HG03378 (cell line): ENCODE data around the gene CDKN2B-AS1.
A peak's percentile ranks its signal among the peaks of the same experiment; 100 is the strongest.
"Not testable (repeated sequence)": the region's sequence is repeated elsewhere in the genome, so short reads cannot be mapped to it uniquely, and the experiment has no call there.

Experiments
- ATAC-seq: cut with Tn5 transposase; IDR thresholded peaks from one replicate; pipeline ENCODE4 v1.9.1; 2021; ENCODE audit warnings: mild to moderate bottlenecking, moderate library complexity; ENCODE audit not compliant: unreplicated experiment

The CDKN2B-AS1 gene

DNA sequence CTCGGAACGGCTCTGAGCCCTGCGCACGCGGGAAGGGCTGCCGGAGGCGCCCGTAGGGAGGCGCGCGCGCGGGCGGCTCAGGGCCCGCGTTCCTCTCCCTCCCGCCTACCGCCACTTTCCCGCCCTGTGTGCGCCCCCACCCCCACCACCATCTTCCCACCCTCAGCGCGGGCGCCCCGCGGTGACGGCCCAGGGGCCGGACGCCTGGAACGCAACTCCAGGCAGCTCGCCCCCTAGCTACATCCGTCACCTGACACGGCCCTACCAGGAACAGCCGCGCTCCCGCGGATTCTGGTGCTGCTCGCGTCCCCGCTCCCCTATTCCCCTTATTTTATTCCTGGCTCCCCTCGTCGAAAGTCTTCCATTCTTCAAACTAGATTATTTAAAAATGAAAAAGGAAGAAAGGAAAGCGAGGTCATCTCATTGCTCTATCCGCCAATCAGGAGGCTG, at the start of gene CDKN2B-AS1:
CDKN2B-AS1 (plus strand) TSS at position 236 of the 450 bp plus-strand sequence.
- ATAC-seq, result peak; percentile 27

GRCh38 chr9:21945606-21946005, 49.0 kb upstream of the CDKN2B-AS1 start:
- ATAC-seq, result no peak

DNA sequence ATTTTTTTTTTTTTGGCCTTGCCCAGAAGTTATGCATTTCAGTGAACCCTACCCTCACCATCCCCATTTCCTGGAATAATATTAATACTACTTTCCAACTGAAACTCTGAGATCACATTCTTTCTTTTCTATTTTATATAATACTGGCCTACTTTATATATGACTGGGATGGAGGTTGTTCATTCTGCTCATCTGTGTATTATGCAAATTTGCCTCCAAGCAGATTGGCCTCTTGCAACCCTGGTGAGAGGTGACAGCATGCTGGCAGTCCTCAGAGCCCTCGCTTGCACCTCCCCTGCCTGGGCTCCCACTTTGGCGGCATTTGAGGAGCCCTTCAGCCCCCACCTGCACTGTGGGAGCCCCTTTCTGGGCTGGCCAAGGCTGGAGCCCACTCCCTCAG, 35.8 kb upstream of the CDKN2B-AS1 start:
- no peak for ATAC-seq

DNA sequence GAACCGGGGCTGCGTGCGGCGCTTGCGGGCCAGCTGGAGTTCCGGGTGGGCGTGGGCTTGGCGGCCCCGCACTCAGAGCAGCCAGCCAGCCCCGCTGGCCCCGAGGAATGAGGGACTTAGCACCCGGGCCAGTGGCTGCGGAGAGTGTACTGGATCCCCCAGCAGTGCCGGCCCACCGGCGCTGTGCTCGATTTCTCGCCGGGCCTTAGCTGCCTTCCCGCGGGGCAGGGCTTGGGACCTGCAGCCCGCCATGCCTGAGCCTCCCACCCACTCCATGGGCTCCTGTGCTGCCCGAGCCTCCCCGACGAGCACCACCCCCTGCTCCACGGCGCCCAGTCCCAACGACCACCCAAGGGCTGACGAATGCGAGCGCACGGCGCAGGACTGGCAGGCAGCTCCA, 35.3 kb upstream of the CDKN2B-AS1 start:
- ATAC-seq, result not testable (repeated sequence)

- ATAC-seq, result no peak
These were observed 33.0 kb upstream of the CDKN2B-AS1 start for GRCh38 chr9:21961569-21961968.

- peak; percentile 81 for ATAC-seq
These were observed 29.6 kb upstream of the CDKN2B-AS1 start for GRCh38 chr9:21964925-21965385.

- ATAC-seq, result peak; percentile 56
These were observed 29.1 kb upstream of the CDKN2B-AS1 start for GRCh38 chr9:21965401-21965951.

DNA sequence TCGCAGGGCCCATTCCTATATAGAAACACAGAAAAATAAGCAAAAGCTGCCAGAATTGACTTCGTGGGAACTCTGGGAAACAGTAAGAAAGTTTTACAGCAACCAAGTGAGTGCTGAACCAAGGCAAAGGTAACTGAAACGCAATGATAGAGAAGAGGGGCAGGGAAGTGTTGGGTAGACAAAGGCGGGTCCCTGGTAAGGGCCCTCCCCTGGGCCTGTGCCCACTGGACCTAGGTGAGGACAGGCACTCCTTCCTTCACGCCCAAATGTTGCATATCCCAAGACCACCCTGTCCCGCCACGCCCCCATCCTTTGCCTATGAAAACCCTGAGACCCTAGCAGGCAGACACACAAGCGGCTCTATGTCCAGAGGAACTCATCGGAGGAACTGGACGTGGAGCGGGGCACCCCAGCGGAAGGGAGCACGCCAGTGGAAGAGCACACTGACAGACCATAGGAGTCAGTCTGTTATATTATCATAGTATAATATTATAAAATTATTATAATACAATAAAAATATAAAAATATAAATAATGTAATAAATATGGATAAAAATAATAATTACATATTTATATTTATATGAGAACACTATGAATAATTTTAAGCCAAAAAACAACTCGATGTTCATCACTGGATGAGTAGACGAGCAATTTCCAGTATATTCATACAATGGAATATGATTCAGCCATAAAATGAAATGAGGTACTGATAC, 28.3 kb upstream of the CDKN2B-AS1 start:
- no peak for ATAC-seq

- ATAC-seq, result no peak
These were observed 27.4 kb upstream of the CDKN2B-AS1 start for GRCh38 chr9:21967169-21967568.

DNA sequence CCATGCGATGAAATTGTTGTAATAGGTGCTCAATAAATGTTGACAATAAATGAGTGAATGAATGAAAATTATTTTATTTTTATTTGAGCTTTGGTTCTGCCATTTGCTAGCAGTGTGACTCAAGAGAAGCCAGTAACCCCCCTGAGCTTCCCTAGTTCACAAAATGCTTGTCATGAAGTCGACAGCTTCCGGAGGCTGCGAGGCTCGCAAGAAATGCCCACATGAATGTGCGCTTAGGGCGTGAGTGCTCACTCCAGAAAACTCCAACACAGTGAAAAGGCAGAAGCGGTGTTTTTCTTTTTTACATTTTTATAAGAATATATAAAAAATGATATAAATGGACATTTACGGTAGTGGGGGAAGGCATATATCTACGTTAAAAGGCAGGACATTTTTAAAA, 26.9 kb upstream of the CDKN2B-AS1 start:
- ATAC-seq, result no peak

DNA sequence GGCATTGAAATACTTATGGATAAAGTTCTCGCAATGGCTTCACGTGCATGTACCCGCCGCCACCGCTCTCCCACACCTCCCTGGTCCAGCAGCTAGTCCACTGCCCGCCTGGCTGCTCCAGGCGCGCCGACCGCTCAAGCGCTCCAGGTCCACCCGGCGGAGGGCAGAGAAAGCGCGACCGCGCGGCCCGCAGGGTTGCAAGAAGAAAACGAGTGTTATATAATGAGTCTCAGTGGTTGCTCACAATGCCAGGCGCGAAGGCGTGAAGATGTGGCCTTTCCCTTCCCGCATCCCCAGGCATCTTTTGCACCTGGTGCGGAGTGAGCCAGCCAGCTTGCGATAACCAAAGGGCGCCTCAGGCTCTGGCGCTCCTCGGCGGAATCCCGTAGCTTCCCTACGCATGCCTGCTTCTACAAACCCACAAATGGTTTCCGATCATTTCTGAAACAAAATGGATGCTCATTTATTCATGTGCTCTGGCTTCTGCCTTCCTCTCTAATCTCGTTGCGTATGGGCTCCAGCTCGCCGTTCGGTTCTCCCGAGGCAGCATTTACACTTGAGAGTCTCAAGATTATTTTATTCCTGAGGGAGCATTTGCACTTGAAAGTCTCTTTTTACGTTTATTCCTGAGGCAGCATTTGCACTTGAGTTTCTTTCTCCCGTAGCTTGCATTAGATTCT, 26.1 kb upstream of the CDKN2B-AS1 start:
- ATAC-seq, result no peak

DNA sequence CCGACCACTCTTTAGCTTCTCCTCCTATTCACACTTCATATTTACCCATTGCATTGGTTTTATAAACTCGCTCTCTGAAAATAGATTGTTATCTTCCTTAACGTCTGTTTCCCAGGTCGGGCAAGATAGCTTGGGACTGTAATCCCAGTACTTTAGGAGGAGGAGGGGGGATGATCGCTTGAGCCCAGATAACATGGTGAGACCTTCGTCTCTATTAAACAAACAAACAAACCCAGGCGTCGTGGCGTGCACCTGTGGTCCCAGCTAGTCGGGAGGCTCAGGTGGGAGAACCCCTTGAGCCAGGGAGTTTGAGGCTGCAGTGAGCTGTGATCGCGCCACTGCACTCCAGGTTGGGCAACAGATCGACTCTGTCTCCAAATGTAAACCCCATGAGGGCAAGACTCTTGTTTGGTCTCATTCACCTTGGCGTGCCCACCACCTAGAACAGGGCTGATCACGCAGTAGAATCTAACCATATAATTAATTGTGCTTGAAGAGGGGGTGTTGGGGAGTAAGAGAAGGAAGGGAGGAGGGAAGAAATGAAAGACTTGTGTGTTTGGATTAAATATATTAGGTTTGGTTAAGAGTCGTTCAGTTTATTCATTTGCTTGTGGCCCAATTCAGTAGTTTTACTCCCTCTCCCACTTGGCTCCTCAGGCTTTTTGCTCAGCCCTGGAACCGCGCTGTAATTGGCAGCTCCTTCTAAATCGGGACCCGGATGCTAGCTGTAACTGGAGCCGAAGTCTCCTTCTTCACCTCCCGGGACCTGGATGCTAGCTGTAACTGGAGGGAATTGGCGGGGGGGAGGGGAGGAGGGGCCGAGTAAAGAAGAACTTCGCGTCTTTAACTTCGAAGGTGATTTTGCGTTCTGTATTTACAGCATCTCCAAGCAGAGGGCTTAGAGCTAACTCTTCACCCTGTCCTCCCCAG, 25.3 kb upstream of the CDKN2B-AS1 start:
- ATAC-seq, result no peak

DNA sequence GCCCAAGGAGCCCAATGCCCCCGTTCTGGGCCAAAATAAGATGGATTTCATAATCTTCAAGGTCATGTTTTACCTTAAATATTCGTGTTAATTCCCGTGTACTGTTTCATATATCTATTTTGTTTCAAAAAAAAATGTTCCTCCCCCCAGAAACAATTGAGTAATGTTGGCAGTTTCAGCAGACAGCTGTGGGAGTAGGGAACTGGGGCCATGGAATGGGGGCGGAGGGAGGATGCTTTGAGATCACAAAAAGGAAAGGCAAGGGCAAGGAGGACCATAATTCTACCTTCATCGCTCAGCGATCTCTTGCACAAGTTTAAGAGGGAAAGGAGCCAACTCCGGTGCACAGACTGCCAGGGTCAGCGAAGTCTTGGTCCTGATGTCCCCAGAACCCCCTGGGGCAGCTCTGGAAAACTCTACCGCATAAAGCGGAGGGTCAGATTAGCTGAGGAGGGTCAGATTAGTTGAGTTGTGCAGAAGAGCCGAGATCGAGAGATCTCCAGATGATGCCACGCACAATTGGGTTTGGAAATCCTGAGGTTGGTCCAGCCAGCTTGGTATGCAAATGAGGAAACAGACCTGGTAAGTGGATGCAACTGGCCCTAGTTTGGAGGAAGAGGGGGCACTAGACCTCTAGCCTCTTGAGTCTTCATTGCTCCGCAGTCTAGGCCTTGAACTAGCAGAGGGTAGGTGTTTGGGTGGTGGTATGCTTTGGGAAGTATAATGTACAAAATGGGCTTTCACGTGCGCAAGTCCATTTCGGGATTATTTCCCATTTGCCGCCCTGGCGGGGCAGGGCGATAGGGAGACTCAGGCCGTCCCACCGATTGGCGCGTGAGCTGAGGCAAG, 24.4 kb upstream of the CDKN2B-AS1 start:
- ATAC-seq, result no peak

- no peak for ATAC-seq
These were observed 23.6 kb upstream of the CDKN2B-AS1 start for GRCh38 chr9:21970800-21971640.

DNA sequence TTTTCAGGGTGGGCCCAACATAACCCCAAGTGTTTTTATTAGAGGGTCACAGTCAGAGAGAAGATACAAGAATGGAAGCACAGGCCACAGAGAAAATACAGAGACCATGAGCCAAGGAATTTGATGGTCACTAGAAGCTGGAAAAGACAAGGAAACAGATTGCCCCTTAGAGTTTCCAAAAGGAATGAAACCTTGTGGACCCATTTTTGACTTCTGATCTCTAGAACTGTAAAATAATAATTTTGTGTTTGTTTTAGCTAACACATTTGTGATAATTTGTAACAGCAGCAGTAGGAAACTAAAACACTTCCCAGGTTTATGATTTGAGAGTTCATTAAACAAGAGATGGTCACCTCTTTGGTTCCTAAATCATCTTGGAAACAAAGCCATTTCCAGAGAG, 22.2 kb upstream of the CDKN2B-AS1 start:
- ATAC-seq, result no peak

DNA sequence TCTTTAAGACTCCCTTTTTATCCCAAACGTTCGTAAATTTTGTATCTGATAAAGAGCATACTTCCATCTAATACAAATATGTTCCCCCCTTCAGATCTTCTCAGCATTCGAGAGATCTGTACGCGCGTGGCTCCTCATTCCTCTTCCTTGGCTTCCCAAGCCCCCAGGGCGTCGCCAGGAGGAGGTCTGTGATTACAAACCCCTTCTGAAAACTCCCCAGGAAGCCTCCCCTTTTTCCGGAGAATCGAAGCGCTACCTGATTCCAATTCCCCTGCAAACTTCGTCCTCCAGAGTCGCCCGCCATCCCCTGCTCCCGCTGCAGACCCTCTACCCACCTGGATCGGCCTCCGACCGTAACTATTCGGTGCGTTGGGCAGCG, 20.3 kb upstream of the CDKN2B-AS1 start:
- no peak for ATAC-seq

GRCh38 chr9:21974722-21975409, 19.7 kb upstream of the CDKN2B-AS1 start:
- peak; percentile 49 for ATAC-seq

GRCh38 chr9:21976334-21976875, 18.2 kb upstream of the CDKN2B-AS1 start:
- ATAC-seq, result no peak
